ENCODE data around the gene SPEF2.

SPEF2 gene

DNA sequence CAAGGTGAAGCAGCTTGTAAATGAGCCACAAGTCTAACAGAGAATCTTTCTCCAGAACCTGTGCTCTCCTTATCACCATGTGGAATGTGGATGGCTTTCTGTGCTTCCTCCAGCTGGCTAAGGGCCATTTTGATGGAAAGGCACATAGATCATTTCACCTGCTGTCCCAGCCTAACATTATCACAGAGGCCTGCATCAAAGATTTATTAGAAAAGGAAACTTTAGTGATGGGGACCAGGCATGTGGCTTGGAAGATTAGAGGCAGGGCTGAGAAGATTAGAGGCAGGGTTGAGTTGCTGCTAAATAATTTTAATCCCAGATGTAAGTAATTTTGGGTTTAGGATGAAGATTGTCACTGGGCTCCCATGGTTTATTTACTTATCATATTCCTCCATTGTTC is 6.3 kb downstream of the SPEF2 start:
- ChIA-PET CTCF (interaction anchor here (1.4 kb wide), 3 partner anchors 11 to 302 kb away, joined by 3 to 4 read pairs (median 4); no protein-coding TSS in a partner anchor), POLR2A (no interaction called here)
- TF ChIP-seq, protein P1, sequence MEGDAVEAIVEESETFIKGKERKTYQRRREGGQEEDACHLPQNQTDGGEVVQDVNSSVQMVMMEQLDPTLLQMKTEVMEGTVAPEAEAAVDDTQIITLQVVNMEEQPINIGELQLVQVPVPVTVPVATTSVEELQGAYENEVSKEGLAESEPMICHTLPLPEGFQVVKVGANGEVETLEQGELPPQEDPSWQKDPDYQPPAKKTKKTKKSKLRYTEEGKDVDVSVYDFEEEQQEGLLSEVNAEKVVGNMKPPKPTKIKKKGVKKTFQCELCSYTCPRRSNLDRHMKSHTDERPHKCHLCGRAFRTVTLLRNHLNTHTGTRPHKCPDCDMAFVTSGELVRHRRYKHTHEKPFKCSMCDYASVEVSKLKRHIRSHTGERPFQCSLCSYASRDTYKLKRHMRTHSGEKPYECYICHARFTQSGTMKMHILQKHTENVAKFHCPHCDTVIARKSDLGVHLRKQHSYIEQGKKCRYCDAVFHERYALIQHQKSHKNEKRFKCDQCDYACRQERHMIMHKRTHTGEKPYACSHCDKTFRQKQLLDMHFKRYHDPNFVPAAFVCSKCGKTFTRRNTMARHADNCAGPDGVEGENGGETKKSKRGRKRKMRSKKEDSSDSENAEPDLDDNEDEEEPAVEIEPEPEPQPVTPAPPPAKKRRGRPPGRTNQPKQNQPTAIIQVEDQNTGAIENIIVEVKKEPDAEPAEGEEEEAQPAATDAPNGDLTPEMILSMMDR (IDR thresholded peaks at IDR 0.05; ENCODE audit: insufficient read depth, low read length, missing control alignments), result no peak
- DNase-seq (ENCODE audit: low read depth, low spot score), result no peak
- no peak overlapping the region for H3K4me3 ChIP-seq (ENCODE audit: low read depth, low read length)

- H3K4me3 ChIP-seq (ENCODE audit: low read depth, low read length), result no peak overlapping the region
- TF ChIP-seq, protein P1 (IDR thresholded peaks at IDR 0.05; ENCODE audit: insufficient read depth, low read length, missing control alignments), result no peak
- peak; percentile 17 for DNase-seq (ENCODE audit: low read depth, low spot score)
- ChIA-PET POLR2A (interaction anchor here (0.5 to 0.7 kb wide), 2 partner anchors 160 to 164 kb away, joined by 3 read pairs; no protein-coding TSS in a partner anchor), CTCF (interaction anchor here (0.8 to 3.6 kb wide), 7 partner anchors 9 to 300 kb away, joined by 3 to 29 read pairs (median 8); partner anchors contain the start of gene SPEF2)
These were observed 8.4 kb downstream of the SPEF2 start for GRCh38 chr5:35626108-35626507.

- no peak overlapping the region for H3K4me3 ChIP-seq (ENCODE audit: low read depth, low read length)
- TF ChIP-seq, protein P1 (IDR thresholded peaks at IDR 0.05; ENCODE audit: insufficient read depth, low read length, missing control alignments), result no peak
- DNase-seq (ENCODE audit: low read depth, low spot score), result no peak
- POLR2A ChIA-PET, result interaction anchor here (0.5 kb wide), 1 partner anchor 159 kb away, joined by 3 read pairs; no protein-coding TSS in a partner anchor
- CTCF ChIA-PET, result interaction anchor here (0.8 to 3.6 kb wide), 7 partner anchors 9 to 300 kb away, joined by 3 to 29 read pairs (median 8); partner anchors contain the start of gene SPEF2
These were observed 8.9 kb downstream of the SPEF2 start for GRCh38 chr5:35626553-35626952.

DNA sequence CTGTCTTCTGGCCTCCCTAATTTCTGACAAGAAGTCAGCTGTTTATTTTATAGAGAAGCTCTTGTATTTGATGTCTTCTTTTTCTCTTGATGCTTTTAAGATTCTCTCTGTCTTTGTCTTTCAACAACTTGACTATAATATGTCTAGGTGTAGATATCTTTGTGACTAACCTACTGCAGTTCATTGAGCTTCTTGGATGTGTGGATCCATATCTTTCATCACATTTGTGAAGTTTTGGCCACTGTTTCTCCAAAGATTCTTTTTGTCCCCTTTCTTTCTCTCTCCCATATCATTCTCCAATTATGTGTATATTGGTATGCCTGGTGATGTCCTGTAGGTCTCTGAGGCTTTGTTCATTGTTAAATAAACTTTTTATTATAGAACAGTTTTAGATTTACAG is 16.7 kb downstream of the SPEF2 start:
- H3K4me3 ChIP-seq (ENCODE audit: low read depth, low read length), result no peak overlapping the region
- POLR2A ChIA-PET, result no interaction called here
- CTCF ChIA-PET, result interaction anchor here (1.2 kb wide), 1 partner anchor 17 kb away, joined by 3 read pairs; the partner anchor contains the start of gene SPEF2
- TF ChIP-seq, protein P1 (IDR thresholded peaks at IDR 0.05; ENCODE audit: insufficient read depth, low read length, missing control alignments), result no peak
- DNase-seq (ENCODE audit: low read depth, low spot score), result no peak

- DNase-seq (ENCODE audit: low read depth, low spot score), result no peak
- POLR2A ChIA-PET, result no interaction called here
- TF ChIP-seq, protein P1 (IDR thresholded peaks at IDR 0.05; ENCODE audit: insufficient read depth, low read length, missing control alignments), result no peak
- CTCF ChIA-PET, result interaction anchor here (1.2 to 1.4 kb wide), 2 partner anchors 284 to 286 kb away, joined by 3 to 4 read pairs; no protein-coding TSS in a partner anchor
- H3K4me3 ChIP-seq (ENCODE audit: low read depth, low read length), result no peak overlapping the region
These were observed 23.0 kb downstream of the SPEF2 start for GRCh38 chr5:35640623-35641022.

DNA sequence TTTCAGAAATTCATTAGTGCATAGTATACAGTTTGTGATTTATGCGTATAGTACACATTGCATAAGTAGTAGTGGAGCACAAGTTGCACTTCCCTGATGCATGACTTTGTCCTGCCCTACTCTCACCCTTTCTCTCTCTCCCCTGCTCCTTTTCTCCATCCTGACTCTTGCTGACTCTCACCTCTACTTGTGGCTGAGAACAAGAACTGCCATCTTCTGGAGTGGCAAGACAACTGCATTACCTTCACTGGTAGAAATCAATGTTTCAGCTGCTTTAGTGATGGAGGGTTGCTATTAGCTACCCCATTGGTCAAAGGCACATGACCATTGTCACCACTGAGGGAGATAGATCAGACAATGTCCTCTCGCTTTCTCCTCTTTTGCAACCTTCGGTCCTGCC is 26.9 kb downstream of the SPEF2 start:
- no peak for DNase-seq (ENCODE audit: low read depth, low spot score)
- ChIA-PET CTCF (no interaction called here), POLR2A (no interaction called here)
- TF ChIP-seq, protein P1 (IDR thresholded peaks at IDR 0.05; ENCODE audit: insufficient read depth, low read length, missing control alignments), result no peak
- H3K4me3 ChIP-seq (ENCODE audit: low read depth, low read length), result no peak overlapping the region
